PC-3 (cell line): ENCODE measurements around the gene CCR4. TPM values are rescaled to one million over a fixed set of nuclear protein-coding genes. Genes with fewer than 3 reads are reported as not detected.

ENCODE experiments used
- ATAC-seq: fragments of 200-7000 bp; cut with Tn5 transposase; 2 replicates; pipeline ENCODE4 v1.9.1; 2020; ENCODE audit warnings: mild to moderate bottlenecking, moderate library complexity
- BruUV-seq: library from RNA; stranded (reverse); fragments of 400-500 nt; replicated peaks from 2 replicates; lab custom pipeline; 2021; lab: Mats Ljungman, UMichigan
- CTCF ChIA-PET: fragments of 300-600 bp; sonication (Branson Sonifier 250); formaldehyde crosslinking; loops from one replicate; lab custom pipeline; 2022; ENCODE audit warnings: antibody characterized with exemption; lab: Charles Lee
- POLR2A ChIA-PET: fragments of 300-600 bp; sonication (Branson Sonifier 250); formaldehyde crosslinking; loops from one replicate; lab custom pipeline; 2022; ENCODE audit warnings: antibody characterized with exemption; ENCODE audit not compliant: unreplicated experiment; lab: Charles Lee
- DNase-seq: peaks from one replicate; pipeline ENCODE4 v3.0.0-alpha.2; 2015
- H2AFZ ChIP-seq: fragments of 300-600 bp; sonication (generic); 2 replicates; pipeline ENCODE4 v1.6.0; 2016; ENCODE audit warnings: antibody characterized with exemption, low read length
- H3F3A ChIP-seq: fragments of 300-600 bp; sonication (generic); one replicate; pipeline ENCODE4 v1.6.0; 2017; ENCODE audit warnings: antibody characterized with exemption, low read length, control low read depth, mild to moderate bottlenecking; ENCODE audit not compliant: unreplicated experiment
- H3K27ac ChIP-seq: fragments of 300-600 bp; sonication (generic); 2 replicates; pipeline ENCODE4 v1.5.1; 2016; ENCODE audit warnings: mild to moderate bottlenecking, low read length
- H3K27me3 ChIP-seq: fragments of 300-600 bp; sonication (generic); 2 replicates; pipeline ENCODE4 v1.6.1; 2016; ENCODE audit warnings: low read length, mixed read lengths
- H3K36me3 ChIP-seq: fragments of 300-600 bp; sonication (generic); 2 replicates; pipeline ENCODE4 v1.6.1; 2016; ENCODE audit warnings: low read depth, mixed run types, low read length, mixed read lengths
- H3K4me1 ChIP-seq: fragments of 300-600 bp; sonication (generic); 2 replicates; pipeline ENCODE4 v1.5.1; 2016; ENCODE audit warnings: low read length; ENCODE audit not compliant: insufficient read depth
- H3K4me2 ChIP-seq: fragments of 300-600 bp; sonication (generic); 2 replicates; pipeline ENCODE4 v1.6.0; 2016; ENCODE audit warnings: low read length
- H3K4me3 ChIP-seq: fragments of 300-600 bp; sonication (generic); 2 replicates; pipeline ENCODE4 v1.5.1; 2016; ENCODE audit warnings: mild to moderate bottlenecking, low read length, mixed read lengths
- H3K79me2 ChIP-seq: fragments of 300-600 bp; sonication (generic); 2 replicates; pipeline ENCODE4 v1.6.1; 2017; ENCODE audit warnings: low read length, mixed read lengths
- H3K9ac ChIP-seq: fragments of 300-600 bp; sonication (generic); 2 replicates; pipeline ENCODE4 v1.6.0; 2016; ENCODE audit warnings: mild to moderate bottlenecking, low read length
- H3K9me2 ChIP-seq: fragments of 300-600 bp; sonication (generic); replicated peaks from 2 replicates; pipeline ENCODE4 v1.6.1; 2016; ENCODE audit warnings: mixed run types, low read length, mixed read lengths
- H3K9me3 ChIP-seq: fragments of 300-600 bp; sonication (generic); 2 replicates; pipeline ENCODE4 v1.6.1; 2016; ENCODE audit warnings: low read length, mixed read lengths
- H4K20me1 ChIP-seq: fragments of 300-600 bp; sonication (generic); 2 replicates; pipeline ENCODE4 v1.6.1; 2016; ENCODE audit warnings: low read length, mixed read lengths
- CTCF ChIP-seq: fragments of 300-600 bp; sonication (generic); conservative IDR thresholded peaks from 2 replicates; pipeline ENCODE4 v1.5.1; 2017; ENCODE audit warnings: antibody characterized with exemption, low read depth, mild to moderate bottlenecking, low read length
- EZH2 ChIP-seq: fragments of 300-600 bp; sonication (generic); IDR thresholded peaks from one replicate; pipeline ENCODE4 v1.6.1; 2017; ENCODE audit warnings: antibody characterized with exemption, mild to moderate bottlenecking, low read length; ENCODE audit not compliant: unreplicated experiment
- EZH2phosphoT487 ChIP-seq: fragments of 300-600 bp; sonication (generic); IDR thresholded peaks from 2 replicates; pipeline ENCODE4 v1.6.1; 2018; ENCODE audit warnings: mild to moderate bottlenecking, antibody characterized with exemption, low read length, borderline replicate concordance
- intact Hi-C: fragments of 100-400 bp; cut with micrococcal nuclease; formaldehyde crosslinking; loops from 2 replicates; pipeline ENCODE4 v1.9.0; 2023
- total RNA-seq: library from RNA; depleted of rRNA; stranded (reverse); fragments of >200 nt; gene quantifications from 2 replicates; pipeline ENCODE4 v1.2.3, GENCODE V29; 2014

CCR4 gene
- total RNA-seq, 1 experiment from 2014 or later: 0.29 TPM

- Histone ChIP-seq H3K9ac (no peak overlapping the region), H3K4me2 (no peak overlapping the region), H4K20me1 (no peaks in the 10 kb centered on the region), H3K27ac (no peak overlapping the region), H3K27me3 (no peaks in the 10 kb centered on the region), H3K9me3 (no peaks in the 10 kb centered on the region), H3K79me2 (no peaks in the 10 kb centered on the region), H3K36me3 (no peaks in the 10 kb centered on the region), H3K4me3 (no peak overlapping the region), H3F3A (no peaks in the 10 kb centered on the region), H3K9me2 (no peaks in the 10 kb centered on the region), H2AFZ (no peak overlapping the region), H3K4me1 (no peaks in the 10 kb centered on the region)
- DNase-seq (no peak), ATAC-seq (no peak)
- ChIA-PET CTCF (no interaction called here), POLR2A (no interaction called here)
- TF ChIP-seq EZH2phosphoT487 (no peak), EZH2 (no peak), CTCF (no peak)
- intact Hi-C loops: no loop called here
- no TSS peak for BruUV-seq
These were observed 1.1 kb downstream of the CCR4 start for GRCh38 chr3:32952369-32953077.

- intact Hi-C loops: no loop called here
- no peaks in the 10 kb centered on the region for H3K4me1 ChIP-seq
- no peaks in the 10 kb centered on the region for H3K79me2 ChIP-seq
- H3F3A ChIP-seq: no peaks in the 10 kb centered on the region
- POLR2A ChIA-PET: no interaction called here
- H3K9me2 ChIP-seq: no peaks in the 10 kb centered on the region
- DNase-seq (no peak), ATAC-seq (no peak)
- no peak overlapping the region for H3K4me3 ChIP-seq
- H2AFZ ChIP-seq: no peak overlapping the region
- CTCF ChIA-PET: no interaction called here
- H3K27ac ChIP-seq: no peak overlapping the region
- no peak overlapping the region for H3K9ac ChIP-seq
- no peaks in the 10 kb centered on the region for H3K27me3 ChIP-seq
- no peaks in the 10 kb centered on the region for H3K36me3 ChIP-seq
- no TSS peak for BruUV-seq
- TF ChIP-seq CTCF (no peak), EZH2phosphoT487 (no peak), EZH2 (no peak)
- no peaks in the 10 kb centered on the region for H3K9me3 ChIP-seq
- H3K4me2 ChIP-seq: no peak overlapping the region
- no peaks in the 10 kb centered on the region for H4K20me1 ChIP-seq
These were observed 3.1 kb downstream of the CCR4 start for GRCh38 chr3:32954506-32954905.

- no peaks in the 10 kb centered on the region for H3F3A ChIP-seq
- no peaks in the 10 kb centered on the region for H3K79me2 ChIP-seq
- H3K27ac ChIP-seq: no peak overlapping the region
- no peak overlapping the region for H3K4me3 ChIP-seq
- H4K20me1 ChIP-seq: no peaks in the 10 kb centered on the region
- ChIA-PET CTCF (no interaction called here), POLR2A (no interaction called here)
- intact Hi-C loops: no loop called here
- H3K9me2 ChIP-seq: no peaks in the 10 kb centered on the region
- TF ChIP-seq CTCF: no peak
- no peaks in the 10 kb centered on the region for H3K27me3 ChIP-seq
- H3K4me2 ChIP-seq: no peak overlapping the region
- H3K9me3 ChIP-seq: no peaks in the 10 kb centered on the region
- H3K9ac ChIP-seq: no peak overlapping the region
- no TSS peak for BruUV-seq
- H2AFZ ChIP-seq: no peak overlapping the region
- DNase-seq (no peak), ATAC-seq (no peak)
- no peaks in the 10 kb centered on the region for H3K4me1 ChIP-seq
- no peaks in the 10 kb centered on the region for H3K36me3 ChIP-seq
These were observed 5.5 kb downstream of the CCR4 start for GRCh38 chr3:32956750-32957570.
